Activated T-helper 1 cell treated with Interleukin-2 at 50 U/mL for 16 hours (primary cell): ENCODE data around the gene CANX.
A peak's percentile ranks its signal among the peaks of the same experiment; 100 is the strongest.

Experiments
- DNase-seq: peaks from one replicate; pipeline ENCODE4 v3.0.0-alpha.2; 2020; ENCODE audit warnings: low read depth

Gene CANX

DNA sequence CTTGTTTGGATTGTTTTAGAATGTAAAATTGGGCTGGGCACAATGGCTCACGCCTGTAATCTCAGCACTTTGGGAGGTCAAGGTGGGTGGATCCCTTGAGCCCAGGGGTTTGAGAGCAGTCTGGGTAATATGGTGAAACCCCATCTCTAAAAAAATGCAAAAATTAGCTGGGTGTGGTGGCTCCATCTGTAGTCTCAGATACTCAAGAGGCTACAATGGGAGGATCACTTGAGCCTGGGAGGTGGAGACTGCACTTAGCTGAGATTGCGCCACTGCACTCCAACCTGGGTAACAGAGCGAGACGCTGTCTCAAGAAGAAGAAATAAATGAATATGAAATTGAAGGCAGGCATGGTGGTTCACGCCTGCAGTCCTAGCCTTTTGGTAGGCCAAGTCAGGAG is 55.2 kb downstream of the CANX start:
- DNase-seq, result no peak

DNA sequence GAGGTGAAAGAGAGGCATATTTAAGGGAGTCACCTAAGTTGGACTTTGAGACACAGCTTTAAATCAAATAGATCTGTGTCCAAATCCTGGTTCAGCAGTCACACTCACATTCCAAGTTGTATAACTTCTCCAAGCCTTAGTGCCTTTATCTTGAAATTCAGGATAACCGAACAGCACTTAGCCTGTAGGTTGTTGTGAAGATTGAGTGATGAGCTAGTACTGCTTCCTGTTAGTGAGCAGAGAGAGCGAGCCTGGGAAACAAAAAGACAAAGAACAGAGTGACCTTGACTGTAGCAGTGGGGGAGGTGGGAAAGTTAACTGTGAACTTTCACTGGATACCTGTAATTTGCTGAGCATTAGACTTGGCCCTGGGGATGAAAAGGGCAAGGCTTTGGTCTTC is 56.3 kb downstream of the CANX start:
- no peak for DNase-seq

DNA sequence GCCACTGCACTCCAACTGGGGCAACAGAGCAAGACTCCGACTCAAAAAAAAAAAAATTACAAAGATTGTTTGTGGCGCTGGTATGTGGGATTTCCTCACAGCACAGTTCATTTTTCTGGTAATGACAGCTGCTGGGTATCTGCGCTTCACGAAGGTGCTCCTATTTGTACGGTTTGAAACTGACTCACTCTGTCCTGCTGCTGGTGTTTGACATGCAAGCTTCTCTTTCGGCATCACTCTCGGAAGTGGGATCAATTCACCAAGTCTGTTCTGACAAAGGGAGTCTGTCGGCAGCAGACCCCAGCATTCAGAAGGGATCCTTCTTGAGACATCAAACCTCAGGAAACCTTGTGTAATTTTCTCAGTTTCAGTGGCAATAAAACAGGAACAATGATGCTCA is 60.2 kb downstream of the CANX start:
- DNase-seq, result no peak

DNA sequence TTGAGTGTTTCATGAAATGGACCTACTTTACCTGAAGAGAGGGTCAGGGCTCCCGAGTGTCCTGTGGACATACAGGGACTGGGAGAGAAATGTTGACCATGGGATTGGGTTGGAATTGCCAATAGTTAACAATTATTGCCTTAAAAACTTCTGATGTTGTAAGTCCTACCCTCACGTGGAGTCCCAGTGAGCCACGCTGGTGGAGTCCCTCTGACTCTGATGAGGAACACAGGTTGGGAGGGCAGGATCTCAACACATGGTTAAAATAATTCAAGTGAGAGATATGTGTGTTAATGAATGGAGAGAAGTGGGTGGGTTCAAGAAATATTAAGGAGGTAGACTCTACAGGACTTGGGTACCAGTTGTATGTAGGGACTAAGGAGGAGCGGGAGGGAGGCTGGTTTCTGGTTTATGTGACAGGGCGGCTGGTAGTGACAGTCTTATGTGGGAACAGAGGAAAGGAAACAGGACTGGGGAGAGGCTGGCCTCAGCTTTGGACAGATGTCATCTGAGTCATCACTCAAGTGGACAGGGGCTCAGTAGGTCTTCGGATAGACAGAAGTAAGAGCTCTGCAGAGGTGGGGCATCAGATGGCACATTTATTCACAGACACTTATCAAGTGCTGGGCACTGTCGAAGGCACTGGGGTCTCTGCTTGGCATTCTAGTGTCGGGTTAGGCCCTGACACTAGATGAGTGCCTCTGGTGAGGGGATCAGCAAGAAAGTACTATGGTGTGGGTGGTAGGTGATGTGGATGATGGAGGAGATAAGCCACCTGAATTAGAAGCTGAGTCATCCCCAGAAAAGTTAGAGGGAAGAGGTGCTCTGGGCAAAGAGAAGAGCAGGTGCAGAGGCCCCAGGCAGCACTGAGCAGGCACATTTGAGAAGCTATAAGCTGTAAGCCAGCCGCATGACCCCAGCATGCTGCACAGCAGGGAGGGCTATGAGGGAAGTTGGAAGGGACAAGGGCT is 61.1 kb downstream of the CANX start:
- no peak for DNase-seq

DNA sequence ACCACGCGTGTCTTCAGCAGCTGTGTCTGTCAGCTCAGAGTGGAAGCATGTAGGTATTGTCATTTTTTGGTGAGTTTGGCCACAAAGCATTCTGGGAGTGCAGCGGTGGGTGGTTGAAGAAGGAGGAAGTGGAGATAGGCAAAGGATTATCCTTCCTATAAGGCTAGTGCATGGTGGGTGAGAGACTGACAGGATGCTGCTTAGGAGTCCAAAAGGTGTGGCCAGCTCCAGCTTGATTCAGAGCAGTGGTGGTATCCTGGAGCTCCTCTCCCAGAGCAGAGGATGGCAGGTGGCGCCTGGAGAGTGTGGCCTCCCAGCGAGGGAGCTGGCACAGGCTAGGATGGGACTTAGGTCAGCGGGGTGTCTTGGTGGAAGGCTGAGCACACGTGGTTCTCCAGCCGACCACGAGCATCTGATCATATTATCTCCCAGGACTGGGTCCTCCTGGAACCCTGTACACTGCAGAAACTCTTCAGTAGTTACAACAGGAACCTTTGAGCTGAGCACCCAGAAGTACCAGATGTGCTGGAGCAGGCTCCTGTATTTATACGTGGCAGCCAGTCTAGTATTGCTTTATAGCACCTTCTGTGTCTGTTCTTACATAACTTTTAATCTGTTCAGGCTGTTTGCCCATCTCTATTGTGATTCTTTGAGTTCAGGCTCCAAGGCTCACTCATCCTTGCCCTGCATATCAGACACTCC is 63.5 kb downstream of the CANX start:
- DNase-seq, result no peak

DNA sequence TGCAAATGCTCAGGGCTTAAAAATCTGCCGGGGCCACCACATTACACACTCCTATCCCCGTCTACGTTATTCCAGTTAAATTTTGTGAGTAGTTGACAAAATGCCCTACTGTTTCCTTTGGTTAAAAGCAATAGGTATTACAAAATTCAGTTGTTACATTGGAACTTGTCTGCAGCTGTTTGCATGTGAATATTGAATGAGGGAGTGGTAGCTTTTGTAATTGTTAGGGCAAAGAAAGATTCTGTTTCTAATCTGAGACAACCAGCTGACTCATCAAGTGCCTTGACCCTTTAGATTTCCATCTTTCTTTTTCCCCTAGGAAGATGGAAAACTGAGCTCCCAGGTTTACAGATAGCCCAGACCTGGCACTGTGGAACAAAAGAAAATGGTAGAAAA is 64.0 kb downstream of the CANX start:
- no peak for DNase-seq

DNA sequence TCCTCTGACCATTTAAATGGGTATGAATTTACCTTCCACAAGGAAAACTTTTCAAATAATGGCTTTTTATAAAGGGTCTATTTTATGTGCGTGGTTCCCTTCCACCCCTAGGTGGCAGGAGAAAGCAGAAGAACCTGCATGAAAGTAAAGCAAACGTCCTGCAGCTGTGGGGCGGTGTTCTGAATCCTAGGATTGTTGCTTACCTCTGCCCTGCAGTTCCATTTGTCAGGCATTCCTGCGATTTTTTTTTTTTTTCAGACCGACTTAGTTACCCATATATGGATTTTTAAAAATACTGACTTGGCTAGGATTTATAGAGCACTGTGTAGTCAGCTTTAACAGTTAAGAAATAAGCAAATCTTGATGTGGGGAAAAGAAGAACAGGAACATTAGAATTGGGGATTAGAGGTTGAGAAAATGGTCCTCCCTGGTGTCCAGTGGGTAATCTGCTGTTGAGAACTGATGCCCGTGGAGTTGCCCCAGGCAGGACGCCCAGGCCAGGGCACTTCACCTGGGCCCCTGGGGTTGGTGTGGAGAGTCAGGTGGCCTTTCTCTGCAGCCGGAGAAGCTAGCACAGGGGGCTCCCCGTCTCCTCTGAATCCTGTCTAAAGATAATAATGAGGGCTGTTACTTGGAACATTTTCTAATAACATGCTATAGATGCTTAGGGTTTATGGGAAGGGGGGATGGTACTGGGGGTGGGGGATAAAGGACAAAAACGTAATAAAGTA is 64.6 kb downstream of the CANX start:
- peak; percentile 6 for DNase-seq

DNA sequence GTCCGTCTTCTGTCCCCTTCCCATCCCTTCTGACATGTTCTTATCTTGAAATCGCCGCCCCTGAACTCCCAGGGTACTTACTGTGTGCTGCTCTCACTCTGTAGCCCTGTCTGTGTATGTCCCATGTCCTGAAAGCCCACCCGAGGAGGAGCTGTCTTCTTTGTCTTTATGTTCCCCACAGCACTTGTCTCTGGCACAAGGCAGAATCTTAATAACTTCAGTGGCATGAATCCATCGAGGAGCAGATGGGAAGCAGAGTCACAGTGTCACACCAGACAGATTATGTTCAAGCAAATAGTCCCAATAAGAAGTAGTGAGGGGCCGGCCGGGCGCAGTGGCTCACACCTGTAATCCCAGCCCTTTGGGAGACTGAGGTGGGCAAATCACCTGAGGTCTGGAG is 65.3 kb downstream of the CANX start:
- DNase-seq, result no peak

DNA sequence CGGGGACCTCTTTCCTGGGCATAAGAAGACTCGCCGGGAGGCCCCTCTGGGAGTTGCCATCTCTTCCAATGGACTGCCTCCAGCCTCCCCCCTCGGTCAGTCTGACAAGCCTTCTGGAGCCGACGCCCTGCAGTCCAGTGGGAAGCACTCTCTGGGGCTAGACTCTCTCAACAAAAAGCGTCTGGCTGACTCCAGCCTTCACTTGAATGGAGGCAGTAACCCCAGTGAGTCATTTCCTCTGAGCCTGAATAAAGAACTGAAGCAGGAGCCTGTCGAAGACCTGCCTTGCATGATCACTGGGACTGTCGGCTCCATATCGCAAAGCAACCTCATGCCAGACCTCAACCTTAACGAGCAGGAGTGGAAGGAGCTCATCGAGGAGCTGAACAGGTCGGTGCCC is 66.6 kb downstream of the CANX start:
- no peak for DNase-seq

DNA sequence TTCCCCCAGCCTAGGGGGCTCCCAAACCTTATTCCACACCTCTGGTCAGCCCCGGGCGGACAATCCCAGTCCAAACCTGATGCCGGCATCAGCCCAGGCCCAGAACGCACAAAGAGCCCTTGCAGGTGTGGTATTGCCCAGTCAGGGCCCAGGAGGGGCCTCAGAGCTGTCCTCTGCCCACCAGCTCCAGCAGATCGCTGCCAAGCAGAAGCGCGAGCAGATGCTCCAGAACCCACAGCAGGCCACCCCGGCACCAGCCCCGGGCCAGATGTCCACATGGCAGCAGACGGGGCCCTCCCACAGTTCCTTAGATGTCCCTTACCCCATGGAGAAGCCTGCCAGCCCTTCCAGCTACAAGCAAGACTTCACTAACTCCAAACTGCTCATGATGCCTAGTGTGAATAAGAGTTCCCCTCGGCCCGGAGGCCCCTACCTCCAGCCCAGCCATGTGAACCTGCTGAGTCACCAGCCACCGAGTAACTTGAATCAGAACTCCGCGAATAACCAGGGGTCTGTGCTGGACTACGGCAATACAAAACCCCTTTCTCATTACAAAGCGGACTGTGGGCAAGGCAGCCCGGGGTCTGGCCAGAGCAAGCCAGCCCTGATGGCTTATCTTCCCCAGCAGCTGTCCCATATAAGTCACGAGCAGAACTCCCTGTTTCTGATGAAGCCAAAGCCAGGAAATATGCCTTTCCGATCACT is 67.4 kb downstream of the CANX start:
- no peak for DNase-seq

DNA sequence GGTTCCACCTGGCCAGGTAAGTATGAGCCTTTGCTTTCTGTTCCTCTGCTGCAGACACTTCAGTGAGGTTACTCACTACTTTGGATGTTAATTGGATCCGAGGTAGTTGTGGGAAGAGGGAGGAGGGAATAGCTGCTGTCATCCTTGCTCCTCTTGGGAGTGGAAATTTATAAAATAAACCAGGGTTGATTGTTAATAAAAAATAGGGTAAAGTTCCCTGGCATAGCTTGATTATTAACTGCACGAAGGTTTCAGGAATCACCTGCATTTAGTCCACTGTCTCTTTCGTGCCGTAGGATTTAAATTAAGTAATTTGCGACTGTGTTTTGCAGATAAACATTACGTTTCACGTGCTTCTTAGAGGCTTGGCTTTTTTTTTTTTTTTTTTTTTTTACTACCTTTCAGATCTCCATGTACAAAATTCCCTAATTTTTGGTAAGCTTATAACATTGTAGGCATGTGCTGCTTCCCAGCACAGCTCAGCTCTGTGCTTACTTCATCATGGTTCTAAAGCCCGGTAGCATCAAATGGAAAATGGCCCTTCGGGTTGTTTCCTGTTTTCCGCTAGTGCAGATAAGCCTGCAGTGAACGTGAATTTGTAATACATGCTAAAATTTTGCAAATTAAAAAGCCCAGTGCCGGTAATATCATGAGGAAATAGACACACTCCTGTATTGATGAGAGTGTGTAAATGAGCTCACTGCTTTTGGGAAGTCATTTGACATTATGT is 68.1 kb downstream of the CANX start:
- no peak for DNase-seq

DNA sequence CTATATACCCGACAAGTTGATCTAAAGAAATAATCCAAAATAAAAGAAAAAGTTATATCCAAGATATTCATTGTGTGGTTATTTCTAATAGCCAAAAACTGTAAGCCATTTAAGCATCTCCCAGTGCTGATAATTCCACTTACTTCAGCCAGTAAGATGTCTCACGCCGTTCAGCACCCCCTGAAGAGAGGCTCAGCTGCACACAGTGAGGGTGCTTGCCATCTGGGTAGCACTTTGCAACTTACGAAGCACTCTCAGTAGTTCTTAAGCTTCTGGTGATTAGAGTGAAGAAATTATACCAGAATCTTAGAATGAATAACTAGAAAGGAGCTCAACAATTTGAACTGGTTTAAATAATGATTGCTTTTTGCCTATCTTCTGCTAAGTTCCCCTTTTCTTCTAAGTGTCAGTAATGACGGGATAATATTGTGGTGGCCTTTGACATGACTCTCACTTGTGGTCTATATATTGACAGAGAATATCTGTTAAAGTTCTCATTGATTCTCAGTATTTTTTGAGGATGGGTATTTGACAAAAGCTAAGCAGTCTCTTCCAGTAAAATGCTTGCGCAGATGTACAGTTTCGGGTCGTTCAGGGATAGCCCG is 68.8 kb downstream of the CANX start:
- no peak for DNase-seq

DNA sequence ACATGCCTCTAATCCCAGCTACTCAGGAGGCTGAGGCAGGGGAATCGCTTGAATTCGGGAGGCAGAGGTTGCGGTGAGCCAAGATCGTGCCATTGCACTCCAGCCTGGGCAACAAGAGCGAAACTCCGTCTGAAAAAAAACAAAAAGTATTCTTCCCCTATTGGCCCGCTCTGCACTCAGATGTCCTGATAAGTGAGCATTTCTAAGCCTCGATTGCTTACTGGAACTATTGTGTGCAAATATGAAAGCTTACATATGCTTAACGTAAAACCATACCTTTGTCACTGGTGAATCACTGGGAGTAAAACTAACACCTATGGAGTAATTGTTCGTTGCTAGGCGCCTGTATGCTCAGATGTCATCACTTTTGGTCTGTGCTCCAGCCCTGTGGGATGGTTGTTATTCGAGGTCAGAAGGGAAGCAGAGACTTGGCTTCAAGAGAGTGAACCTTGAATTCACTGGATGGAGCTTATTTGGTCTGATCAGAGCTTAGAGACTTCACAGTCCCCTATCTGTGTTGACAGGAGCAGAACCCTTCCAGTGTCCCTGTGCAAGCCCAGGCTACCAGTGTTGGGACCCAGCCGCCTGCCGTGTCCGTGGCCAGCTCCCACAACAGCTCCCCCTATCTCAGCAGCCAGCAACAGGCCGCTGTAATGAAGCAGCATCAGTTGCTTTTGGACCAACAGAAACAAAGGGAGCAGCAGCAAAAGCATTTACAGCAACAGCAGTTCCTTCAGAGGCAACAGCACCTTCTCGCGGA is 69.7 kb downstream of the CANX start:
- DNase-seq, result no peak

DNA sequence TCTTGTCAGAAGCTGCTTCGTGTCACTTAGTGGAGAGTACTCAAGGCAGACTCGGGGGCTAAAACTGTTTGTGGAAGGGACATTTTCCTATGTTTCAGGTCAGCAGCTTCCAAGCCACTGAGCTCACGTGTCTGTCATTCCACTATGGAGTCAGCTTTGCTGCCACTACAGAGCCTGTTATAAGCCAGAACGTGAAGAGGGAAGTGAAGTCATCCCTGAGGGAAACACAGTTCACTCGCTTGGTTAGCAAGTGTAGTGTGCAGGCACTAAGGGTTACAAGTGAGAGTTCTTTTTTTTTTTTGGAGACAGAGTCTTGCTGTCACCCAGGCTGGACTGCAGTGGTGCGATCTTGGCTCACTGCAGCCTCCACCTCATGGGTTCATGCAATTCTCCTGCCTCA is 70.5 kb downstream of the CANX start:
- DNase-seq, result no peak

DNA sequence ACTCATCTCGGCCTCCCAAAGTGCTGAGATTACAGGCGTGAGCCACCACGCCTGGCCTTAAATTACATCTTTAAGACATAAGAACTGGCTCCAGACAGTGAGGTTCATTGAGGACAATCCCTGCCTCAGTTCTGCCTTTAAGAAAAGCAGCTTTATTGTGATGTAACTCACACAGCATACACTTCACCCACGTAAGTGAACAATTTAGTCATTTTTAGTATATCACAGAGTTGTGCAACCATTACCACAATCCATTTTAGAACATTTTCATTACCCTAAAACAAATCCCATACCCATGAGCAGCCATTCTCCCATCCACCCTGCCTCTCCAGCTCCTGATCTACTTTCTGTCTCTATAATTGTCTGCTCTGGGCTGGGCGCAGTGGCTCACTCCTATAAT is 71.0 kb downstream of the CANX start:
- no peak for DNase-seq

DNA sequence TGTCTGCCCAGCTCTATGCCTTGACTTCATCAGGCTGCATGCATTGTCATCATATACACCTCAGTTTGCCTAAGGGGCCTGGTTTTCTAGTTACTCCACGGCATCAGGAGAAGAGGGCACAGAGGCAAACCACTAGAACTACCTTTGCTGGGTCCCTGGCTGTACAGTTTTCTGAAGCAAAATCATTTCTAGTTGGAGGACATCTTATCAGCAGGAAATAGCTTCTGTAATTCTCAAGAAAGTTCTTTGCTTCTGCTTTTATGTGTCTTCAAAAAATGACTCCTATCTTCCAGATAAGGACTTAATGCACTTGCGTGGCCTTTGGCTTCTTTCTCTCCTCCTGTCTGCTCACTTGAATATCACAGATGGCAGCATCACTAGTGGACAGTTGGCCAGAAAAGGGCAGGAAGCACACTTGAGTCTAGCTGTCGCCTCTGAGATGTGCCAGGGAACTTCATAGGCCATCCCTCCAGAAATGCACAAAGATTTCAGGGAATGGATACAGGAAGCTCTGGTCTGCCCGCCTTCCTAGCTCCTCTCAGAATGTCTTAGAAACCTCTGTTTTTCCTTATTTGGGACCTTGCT is 72.6 kb downstream of the CANX start:
- DNase-seq, result no peak

DNA sequence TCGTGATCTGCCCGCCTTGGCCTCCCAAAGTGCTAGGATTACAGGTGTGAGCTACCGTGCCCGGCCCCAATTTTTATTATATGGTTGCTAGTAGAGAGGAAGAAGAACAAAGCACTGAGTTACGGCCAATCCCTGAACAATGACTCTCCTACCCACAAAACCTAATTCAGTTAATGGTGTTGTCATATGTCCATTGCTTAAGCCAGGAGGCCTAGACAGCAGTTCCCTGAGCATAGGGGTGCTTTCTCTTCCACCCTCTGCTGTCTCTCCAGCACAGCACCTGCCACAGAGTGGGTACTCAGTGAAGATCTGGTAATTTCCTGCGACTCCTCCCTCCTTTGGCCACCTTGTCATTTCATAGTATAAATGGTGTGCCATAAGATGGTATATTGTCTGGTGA is 73.6 kb downstream of the CANX start:
- no peak for DNase-seq

DNA sequence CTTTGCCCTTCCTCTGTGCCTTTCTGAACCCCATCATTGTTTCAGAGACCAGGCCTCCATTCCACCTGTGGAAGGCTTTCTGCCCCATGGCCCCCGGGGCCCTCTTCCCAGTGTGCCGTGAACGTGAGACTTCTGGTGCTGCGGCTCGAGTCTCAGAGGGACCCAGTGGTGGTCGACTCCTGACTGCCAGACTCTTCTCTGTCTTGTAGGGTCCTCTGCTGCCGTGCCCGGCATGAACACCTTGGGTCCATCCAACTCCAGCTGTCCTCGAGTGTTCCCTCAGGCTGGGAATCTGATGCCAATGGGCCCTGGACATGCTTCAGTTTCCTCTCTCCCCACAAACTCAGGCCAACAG is 74.9 kb downstream of the CANX start:
- no peak for DNase-seq

DNA sequence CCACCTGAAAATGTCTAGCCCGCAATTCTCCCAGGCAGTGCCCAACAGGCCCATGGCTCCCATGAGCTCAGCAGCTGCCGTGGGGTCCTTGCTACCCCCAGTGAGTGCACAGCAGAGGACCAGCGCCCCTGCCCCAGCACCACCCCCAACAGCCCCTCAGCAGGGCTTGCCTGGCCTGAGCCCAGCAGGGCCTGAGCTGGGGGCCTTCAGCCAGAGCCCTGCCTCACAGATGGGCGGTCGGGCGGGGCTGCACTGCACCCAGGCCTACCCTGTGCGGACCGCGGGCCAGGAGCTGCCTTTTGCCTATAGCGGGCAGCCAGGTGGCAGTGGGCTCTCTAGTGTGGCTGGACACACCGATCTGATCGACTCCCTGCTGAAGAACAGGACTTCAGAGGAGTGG is 75.7 kb downstream of the CANX start:
- no peak for DNase-seq

DNA sequence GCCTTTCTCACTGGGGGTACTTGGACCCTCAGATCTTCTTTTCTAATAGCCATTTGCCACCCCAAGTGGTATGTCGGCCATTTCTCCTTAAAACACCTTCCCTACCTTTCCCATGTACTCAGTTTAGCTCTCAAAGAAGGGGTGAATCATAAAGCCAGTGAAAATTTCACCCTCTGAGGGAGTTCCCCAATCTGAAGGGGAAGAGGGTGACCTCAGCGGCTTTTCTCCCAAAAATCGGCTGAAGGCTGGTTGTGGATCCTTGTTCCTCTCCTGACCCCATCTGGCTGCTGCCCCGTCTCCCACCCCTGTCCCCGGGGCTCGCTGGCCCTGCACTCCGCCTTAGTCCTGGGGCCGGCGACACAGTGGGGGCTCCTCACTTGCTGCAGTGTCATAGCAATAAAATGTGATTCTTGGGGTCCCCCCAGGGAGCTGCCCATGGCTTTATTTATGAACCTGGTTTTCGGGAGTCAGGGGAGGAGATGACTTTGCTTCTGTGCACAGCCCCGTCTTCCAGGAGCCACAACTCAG is 77.7 kb downstream of the CANX start:
- no peak for DNase-seq
